Measurements from ENCODE around the gene OR52J3. TPM values are rescaled to one million over a fixed set of nuclear protein-coding genes. Genes with fewer than 3 reads are reported as not detected.
"Not testable (repeated sequence)": the region's sequence is repeated elsewhere in the genome, so short reads cannot be mapped to it uniquely, and the experiment has no call there.

Gene OR52J3
- total RNA-seq = not detected

DNA sequence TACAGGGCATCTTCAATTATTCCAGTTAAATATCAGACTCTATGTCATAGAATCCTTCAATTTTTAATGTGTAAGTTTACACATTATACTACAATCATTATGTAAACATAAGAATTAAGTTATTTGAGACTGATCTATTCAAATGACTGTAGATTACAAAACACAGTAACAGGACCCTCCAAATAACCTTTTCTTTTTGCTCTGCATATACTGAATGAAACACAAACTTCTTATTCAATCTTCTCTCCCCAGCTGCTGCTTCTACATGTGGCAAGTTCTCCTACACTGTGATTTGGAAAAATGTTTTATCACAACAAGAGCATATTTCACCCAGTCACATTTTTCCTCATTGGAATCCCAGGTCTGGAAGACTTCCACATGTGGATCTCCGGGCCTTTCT lies at the start of gene OR52J3:
TSS of gene OR52J3 (plus strand) at position 301 of the 400 bp plus-strand sequence. CDS start at position 301, 0 bp downstream.
- ATAC-seq = no peak

DNA sequence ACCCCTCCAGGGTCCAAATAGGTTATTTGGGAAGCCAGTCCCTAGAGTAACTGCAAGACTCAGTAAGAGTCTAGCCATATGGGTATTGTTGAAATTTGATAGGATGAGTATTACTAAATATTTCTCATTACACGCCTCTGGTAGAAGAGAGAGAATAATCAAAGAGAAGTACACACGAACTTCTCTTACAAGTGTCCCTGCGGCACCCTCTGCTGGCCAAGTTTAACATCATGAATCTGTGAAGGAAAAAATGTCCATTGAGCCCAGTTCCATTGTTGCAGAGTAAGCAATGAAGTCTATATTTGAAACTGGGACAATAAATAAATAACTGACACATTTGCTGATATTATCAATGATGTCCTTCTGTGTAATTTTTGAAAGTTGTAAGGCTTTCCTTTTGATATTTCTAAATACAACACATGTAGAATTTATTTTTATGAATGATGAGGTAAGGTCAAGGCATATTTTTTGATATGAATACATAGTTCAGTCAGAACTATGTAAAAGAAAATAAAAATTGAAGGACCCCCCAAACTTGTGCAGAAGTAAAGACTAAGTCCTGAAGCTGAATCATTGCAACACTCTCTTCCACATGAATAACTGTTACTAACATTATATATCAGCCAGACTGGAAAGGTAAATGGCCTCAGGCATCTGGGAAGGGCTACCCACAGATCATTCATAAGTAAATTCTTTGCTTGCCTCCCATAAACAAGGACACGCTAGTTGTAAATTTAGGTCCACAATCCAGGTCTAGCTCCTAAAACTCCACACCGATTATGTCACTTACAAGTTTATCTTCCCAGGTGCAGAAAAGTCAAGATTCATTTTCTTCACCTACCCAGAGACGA lies 41.7 kb upstream of the OR52J3 start:
- ATAC-seq = peak; percentile 29

DNA sequence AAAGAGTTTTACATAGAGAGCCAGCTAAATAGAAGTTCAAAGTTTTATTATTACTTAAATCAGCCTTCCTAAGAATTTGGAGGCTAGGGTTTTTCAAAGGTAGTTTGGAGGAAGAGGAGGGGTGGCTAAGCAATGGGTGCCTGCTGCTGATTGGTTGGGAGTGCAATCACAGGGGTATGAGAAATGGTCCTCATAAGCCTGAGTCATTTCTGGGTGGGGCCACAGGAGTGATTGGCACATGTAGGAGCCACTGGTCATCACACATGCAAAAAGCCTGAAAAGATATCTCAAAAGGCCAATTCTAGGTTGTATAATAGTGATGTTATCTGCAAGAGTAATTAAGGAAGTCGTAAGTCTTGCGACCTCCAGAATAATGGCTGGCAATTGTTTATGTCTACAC lies 38.8 kb upstream of the OR52J3 start:
- ATAC-seq = no peak

DNA sequence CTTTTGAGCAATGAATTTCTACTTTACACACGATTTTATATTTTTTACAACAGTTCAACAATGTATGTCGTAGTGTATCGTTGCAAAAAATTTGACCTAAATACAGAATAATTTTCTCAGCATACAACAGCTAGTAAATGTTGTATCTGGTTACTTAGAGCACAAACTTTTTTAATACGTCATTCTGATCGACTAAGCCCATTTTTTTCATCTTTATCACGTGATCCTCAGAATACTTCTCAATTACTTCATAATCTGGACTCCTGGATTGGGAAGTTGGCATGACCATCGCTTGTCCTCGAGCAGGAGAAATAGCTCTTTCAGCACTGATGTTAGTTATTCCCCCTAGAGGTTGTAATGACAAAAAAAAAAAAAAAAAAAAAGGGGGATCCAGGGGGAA lies 35.1 kb upstream of the OR52J3 start:
- no peak for ATAC-seq

DNA sequence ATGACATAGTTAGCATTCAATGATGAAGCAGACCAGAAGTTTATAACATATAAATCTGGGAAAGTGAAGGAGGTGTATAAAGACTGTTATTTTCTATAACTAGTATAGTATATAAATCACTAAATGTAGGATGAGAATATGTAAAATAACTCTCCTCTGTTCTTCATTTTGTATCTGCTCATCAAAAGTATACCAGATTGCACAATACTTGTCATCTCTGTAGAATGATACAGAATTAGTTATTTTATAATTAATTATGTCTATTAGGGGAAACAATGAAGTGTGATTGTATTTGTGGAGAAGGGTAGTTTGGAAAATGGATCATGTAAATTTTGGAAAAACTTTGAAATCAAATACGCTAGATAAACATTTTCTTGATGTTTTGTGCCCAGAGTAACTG lies 33.3 kb upstream of the OR52J3 start:
- ATAC-seq = no peak

DNA sequence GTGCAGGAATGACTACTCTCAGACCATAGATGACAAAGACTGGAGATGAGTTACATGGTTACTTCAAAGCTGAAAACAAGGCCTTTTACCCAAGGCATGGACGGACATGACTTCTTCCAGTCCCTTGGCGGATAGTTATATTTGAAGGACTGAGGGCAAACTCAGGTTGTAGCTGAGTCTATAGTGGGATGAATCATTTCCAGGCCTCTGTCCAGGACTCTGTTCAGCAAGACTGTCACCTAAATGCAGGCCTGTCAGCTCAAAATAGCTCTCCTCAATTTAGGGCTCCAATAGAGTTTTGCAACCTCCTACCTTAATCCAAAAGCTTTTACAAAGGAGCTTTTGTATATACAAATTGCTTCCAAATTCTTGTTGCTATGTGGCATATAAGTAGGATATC lies 24.3 kb upstream of the OR52J3 start:
- no peak for ATAC-seq

DNA sequence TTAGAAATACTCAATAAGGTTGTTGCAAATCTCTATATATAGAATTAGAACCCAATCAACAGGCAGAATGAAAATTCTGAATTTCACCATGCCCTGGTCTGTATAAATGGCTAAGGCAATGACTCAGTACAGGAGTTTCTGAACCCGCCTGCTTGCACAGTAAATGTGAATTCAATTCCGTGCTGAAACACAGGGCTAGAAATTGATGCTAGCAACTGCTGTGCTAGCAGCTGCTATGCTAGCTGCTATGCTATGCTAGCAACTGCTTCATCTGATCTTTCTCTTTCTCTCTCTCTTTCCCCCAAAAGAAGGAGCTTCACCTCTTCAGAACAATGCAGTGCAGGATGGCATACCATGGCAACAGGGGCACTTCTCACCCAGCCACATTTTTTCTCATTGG lies 9.7 kb upstream of the OR52J3 start:
- no peak for ATAC-seq

DNA sequence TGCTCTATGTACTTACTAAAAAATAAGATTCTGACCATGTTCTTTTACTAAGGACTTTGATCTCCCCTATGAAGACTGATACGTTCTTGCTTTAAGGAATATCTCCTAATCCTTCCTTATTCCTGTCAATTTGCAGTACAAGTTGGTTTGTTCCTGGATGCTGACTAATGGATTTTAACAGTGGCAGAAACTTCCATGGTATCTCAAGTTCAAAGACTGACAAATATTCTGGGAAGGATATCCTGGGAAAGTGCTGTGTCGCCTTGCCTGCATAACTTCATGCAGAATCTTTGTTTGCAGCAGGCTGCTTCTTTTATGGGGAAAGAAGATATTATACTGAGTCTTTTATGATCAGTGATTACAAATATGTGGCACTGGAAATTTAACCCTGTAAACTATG lies 8.4 kb upstream of the OR52J3 start:
- no peak for ATAC-seq

DNA sequence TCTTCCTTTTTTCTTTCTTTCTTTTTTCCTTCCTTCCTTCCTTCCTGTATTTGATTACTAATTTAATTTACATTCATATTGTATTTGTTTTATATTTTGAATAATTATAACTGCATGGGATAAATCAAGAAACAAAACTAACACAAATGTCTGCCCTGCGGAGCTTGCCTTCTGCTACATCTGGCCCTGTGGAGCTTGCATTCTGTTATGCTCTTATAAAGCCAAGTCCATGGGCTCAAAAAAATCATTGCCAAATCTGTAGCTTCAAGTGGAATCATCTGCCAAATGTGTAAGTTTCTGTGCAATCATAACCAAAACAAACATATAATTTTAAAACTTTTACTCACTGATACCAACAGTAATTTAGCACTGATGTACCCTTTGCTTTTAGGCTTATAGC lies 8.0 kb upstream of the OR52J3 start:
- ATAC-seq = no peak

DNA sequence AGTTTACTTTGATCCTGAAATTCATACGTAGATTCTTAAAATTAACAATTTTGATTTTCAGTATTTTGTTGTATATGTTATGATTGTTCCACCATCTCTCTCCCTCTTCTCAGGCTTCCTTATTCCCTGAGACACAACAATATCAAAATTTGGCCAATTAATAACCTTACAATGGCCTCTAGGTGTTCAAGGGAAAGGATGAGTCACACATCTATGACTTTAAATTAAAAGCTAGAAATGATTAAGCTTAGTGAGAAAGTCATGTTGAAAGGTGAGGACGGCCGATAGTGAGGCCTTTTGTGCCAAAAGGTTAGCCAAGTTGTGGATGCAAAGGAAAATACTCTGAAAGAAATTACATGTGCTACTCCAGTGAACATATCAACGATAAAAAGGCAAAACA lies 5.5 kb upstream of the OR52J3 start:
- no peak for ATAC-seq

DNA sequence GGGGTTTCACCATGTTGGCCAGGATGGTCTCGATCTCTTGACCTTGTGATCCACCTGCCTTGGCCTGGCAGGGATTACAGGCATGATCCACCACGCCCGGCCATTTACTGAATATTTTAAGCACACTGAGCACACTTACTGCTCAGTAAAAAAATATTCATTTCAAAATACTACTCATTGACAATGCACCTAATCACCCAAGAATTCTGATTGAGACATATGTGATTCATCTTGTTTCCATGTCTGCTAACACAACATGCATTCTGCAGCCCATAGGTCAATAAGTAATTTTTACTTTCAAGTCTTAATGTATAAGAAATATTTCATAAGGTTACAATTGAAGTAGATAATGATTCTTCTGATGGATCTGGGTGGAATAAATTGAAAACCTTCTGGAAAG lies 4.2 kb upstream of the OR52J3 start:
- no peak for ATAC-seq

DNA sequence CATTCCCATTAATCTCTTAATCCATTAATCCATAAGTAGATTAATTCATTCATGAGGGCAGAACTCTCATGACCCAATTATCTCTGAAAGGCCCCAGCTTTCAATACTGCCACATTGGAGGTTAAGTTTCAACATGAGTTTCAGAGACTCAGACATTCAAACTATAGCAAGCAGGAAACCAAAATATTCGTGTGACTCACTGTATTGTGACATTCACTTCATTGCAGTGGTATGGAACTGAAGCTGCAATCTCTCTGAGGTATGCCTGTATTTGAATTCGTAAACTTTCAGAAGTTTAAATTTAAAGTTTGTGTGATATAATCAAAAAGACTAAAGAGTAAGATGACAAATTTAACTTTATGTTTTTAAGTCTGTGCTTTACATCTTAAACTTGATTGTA lies 2.9 kb upstream of the OR52J3 start:
- ATAC-seq = no peak

DNA sequence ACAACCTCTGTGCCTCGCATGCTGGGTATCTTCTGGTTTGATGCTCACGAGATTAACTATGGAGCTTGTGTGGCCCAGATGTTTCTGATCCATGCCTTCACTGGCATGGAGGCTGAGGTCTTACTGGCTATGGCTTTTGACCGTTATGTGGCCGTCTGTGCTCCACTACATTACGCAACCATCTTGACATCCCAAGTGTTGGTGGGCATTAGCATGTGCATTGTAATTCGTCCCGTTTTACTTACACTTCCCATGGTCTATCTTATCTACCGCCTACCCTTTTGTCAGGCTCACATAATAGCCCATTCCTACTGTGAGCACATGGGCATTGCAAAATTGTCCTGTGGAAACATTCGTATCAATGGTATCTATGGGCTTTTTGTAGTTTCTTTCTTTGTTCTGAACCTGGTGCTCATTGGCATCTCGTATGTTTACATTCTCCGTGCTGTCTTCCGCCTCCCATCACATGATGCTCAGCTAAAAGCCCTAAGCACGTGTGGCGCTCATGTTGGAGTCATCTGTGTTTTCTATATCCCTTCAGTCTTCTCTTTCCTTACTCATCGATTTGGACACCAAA lies 516 bp downstream of the OR52J3 start:
- no peak for ATAC-seq

DNA sequence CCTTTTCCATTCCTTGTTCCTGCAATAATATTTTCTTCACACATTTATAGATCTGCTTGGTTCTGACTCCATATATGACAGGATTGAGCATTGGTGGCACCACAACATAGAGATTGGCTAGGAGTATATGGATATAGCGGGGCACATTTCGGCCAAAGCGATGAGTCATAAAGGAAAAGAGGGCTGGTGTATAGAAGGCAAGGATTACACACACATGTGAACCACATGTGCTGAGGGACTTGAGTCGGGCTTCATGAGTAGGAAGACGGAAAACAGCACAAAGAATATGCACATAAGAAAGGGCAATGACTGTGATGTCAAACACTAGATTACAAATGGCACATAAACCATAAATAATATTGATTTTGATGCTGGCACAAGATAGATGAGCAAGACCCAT lies 12.4 kb downstream of the OR52J3 start:
- ATAC-seq = not testable (repeated sequence)

DNA sequence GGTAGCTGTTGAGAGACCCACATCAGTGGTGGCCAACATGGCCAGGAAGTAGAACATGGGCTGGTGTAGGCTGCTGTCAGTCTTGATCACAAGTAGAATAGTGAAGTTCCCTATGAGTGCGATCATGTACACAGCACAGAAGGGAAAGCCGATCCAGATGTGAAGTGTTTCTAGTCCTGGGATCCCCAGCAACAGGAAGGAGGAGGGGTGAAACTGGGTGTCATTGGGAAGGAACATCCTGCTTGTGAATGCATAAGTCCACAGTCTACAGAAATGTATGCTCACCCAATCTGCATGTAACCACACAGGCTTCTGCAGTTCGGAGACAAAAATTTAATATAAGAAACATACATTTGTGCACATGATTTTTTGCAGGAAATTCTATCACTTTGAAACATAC lies 13.1 kb downstream of the OR52J3 start, which contains the start of gene OR52E2:
TSS of gene OR52E2 (minus strand) at position 237 of the 400 bp plus-strand sequence. CDS start at position 237, 0 bp downstream.
- ATAC-seq = no peak

DNA sequence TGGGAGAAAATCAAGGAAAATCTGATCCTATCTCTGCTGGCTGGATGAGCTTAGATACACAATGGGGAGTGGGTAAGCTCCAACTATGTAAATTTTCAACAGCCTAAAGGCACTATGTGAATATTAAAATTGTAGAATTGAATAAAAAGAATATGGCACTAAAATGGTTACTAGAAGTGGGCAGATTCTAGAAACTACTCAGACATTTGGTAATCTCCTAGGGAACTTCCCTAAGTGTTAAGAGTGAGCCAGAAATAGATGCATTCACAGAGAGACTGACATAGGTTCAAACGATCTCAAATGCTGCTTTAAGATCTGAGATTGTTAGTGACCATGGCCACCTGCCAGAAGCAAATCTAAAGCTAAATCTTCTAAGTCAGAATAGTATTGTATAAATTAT lies 18.7 kb downstream of the OR52J3 start:
- ATAC-seq = no peak

DNA sequence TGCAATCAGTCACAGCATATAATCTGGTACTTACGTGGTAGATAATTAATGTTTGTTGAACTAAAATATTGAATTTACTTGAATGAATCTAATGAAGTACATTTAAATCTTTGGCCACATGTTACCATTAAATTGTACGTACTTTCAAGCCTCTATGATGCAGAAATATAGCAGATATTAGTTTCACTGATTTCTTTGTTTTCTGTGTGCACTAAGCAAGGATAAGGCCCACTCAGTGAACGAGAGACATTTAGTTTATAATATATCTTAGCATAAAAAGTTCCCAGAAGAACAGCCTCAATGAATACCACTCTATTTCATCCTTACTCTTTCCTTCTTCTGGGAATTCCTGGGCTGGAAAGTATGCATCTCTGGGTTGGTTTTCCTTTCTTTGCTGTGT lies 22.9 kb downstream of the OR52J3 start, which contains the start of gene OR52E1:
TSS of gene OR52E1 (plus strand) at position 301 of the 400 bp plus-strand sequence.
- no peak for ATAC-seq

DNA sequence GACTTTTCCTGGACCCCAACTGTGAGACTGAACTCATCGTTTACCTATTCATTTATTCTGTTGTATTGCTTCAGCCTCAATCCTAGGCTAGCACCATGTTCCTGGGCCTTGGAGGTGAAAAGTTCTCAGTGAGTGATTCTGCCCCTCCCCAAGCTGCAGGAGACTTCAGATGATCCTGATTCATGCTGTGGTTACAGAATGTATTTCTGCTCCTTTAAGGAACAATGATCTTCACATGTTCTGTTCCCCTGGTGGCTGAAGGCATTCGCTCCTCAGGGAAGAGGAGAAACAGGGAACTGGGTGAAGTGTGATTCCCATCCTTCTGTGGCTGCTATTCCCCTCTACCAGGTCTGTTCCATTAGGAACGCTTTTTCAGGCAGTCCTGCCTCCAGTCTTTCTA lies 25.5 kb downstream of the OR52J3 start:
- no peak for ATAC-seq

DNA sequence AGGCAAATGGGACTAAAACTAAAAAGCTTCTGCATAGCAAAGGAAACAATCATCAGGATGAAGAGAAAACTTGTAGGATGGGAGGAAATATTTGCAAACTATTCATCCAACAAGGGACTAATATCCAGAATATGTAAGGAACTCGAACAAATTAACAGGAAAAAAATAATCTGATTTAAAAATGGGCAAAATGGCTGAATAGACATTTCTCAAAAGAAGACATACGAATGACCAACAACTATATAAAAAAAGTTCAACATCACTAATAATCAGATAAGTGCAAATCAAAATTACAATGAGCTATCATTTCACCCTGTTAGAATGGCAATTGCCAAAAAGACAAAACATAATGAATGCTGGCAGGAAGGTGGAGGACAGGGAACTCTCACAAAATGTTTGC lies 35.1 kb downstream of the OR52J3 start:
- ATAC-seq = no peak

DNA sequence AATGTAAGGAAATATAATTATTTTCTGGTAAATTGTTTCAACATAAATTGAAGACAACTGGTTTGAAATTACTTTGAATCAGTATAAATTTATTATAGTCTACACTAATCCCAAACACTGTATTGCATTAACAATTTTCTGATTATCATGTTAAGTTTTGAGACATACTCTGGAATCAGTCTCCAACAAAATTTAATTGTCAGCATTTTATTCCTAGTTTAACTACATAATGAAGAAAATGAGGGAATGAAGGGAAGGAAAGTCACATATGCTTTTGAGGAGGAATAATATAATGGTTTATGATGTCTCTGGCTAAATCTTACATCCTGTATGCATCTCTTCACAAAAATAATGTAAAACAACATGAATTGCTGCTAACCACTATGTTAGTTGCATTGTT lies 37.3 kb downstream of the OR52J3 start:
- no peak for ATAC-seq

DNA sequence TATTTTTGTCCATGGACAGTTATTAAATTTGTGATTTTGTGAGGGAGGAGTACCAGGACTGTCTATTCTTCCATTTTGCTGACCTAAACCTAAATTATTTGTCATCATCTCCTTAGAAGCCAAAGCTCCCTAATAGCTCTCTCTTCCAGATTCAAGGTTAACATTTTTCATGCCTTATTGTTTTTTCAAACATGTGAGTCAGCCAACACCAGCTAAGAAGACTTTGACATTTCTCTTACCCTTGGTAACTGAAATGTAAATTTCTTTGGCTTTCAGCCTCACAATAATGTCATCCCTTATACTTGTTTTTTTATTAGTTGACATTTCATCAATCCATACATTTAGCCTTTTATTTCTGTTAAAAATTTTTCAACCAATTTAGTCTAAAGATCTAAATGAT lies 42.2 kb downstream of the OR52J3 start:
- no peak for ATAC-seq

DNA sequence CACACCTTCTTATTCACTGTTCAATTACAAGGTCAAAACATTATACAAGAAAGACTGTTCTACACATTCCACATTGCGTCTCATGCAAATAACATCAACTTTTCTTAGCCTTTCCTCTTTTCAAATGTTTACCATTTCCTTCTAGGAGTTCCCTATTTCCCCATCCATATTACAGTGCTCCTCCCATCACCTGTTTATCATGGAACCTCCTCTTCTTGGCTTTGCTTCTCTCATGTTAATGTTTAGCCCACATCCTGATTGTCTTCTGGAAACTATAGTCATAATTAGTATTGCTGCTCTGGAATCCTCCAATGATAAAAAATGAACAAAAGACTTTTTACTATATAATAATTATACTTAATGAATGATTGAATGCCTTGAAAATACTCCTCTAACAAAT lies 44.3 kb downstream of the OR52J3 start:
- ATAC-seq = no peak

DNA sequence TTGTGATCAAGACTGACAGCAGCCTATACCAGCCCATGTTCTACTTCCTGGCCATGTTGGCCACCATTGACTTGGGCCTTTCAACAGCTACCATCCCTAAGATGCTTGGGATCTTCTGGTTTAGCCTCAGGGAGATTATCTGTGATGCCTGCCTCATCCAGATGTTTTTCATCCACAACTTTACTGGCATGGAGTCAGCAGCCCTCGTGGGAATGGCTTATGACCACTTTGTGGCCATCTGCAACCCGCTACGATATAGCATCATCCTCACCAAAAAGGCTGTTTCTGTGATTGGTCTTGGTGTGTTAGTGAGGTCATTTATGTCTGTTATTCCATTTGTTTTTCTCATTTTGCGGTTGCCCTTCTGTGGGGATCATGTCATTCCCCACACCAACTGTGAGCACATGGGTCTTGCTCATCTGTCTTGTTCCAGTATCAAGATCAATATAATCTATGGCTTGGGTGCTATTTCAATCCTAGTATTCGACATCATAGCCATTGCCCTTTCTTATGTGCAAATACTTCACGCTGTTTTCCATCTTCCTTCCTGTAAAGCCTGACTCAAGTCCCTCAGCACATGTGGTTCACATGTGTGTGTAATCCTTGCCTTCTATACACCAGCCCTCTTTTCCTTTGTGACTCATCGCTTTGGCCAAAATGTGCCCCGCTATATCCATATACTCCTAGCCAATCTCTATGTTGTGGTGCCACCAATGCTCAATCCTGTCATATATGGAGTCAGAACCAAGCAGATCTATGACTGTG lies 46.7 kb downstream of the OR52J3 start:
- ATAC-seq = no peak

DNA sequence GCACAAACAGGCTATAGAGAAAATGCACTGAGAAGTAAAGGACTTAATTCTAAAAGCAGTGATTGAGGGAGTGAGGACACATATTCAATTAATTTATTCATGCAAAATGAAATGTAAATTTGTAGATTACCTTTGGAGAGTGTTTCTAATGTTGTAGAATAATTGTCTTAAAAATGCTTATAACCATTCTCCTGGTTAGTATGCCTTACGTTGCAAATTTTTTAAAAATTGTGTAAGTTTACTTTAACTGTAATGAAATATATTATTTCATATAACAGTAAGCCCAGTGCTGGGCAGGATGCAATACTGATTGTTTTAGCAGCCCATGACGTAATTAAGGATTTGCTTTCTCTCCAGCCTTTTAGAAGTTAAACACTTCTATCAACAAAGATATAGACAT lies 49.7 kb downstream of the OR52J3 start:
- no peak for ATAC-seq
